ENCODE measurements around the gene BLM.

- no peak for TF ChIP-seq EZH2 (IDR thresholded peaks at IDR 0.05; ENCODE audit: borderline replicate concordance, low read length)
- TF ChIP-seq, protein P1, sequence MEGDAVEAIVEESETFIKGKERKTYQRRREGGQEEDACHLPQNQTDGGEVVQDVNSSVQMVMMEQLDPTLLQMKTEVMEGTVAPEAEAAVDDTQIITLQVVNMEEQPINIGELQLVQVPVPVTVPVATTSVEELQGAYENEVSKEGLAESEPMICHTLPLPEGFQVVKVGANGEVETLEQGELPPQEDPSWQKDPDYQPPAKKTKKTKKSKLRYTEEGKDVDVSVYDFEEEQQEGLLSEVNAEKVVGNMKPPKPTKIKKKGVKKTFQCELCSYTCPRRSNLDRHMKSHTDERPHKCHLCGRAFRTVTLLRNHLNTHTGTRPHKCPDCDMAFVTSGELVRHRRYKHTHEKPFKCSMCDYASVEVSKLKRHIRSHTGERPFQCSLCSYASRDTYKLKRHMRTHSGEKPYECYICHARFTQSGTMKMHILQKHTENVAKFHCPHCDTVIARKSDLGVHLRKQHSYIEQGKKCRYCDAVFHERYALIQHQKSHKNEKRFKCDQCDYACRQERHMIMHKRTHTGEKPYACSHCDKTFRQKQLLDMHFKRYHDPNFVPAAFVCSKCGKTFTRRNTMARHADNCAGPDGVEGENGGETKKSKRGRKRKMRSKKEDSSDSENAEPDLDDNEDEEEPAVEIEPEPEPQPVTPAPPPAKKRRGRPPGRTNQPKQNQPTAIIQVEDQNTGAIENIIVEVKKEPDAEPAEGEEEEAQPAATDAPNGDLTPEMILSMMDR (conservative IDR thresholded peaks at IDR 0.05 in 1 of 2, IDR thresholded peaks at IDR 0.05 in 1 of 2; ENCODE audit: extremely low read depth in 1 of 2, insufficient read depth in 1 of 2, low read depth in 1 of 2, low read length in 2 of 2) = no peak
Measured at GRCh38 chr15:90677807-90678790, 39.0 kb upstream of the BLM start.
